HG03469 (cell line): ENCODE data around the gene TNFAIP6.

Experiments used
- ATAC-seq: cut with Tn5 transposase; IDR thresholded peaks from one replicate; pipeline ENCODE4 v1.9.1; 2021; ENCODE audit warnings: mild to moderate bottlenecking, moderate library complexity, moderate number of reproducible peaks; ENCODE audit not compliant: unreplicated experiment

Gene TNFAIP6

GRCh38 chr2:151359768-151360461 is 2.5 kb downstream of the TNFAIP6 start:
- ATAC-seq: no peak

DNA sequence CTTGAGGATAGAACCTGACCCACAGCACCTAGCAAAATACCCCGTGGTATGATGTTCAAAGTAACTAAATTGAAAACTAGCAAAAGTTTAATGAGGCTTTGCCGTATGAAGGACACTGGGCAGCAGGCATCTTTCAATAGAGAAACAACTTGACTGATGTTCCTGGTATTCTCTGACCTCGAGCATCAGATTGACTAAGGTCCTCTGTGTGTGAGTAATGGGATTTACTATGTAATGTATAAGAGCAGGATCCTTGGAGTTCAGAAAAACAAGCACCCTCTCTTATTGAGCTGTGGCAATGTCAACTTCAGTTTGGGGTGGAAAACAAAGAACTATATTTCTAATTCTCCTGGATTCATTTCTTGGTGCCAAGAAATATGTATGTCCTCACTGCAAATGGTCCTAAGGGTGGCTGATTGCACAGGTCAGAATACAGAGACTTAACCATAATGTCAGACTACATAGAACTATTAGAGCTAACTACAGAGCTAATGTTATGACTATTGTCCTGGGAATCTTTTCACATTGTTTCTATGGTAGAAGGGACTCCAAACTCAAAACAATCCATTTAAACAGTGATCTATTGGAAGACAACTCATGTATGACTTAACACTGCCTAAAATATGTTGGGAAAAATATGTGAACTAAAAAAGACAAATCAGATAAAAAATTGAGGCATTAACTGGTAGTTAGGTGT is 4.4 kb downstream of the TNFAIP6 start:
- no peak for ATAC-seq

GRCh38 chr2:151363709-151364108 is 6.3 kb downstream of the TNFAIP6 start:
- peak; percentile 85 for ATAC-seq

DNA sequence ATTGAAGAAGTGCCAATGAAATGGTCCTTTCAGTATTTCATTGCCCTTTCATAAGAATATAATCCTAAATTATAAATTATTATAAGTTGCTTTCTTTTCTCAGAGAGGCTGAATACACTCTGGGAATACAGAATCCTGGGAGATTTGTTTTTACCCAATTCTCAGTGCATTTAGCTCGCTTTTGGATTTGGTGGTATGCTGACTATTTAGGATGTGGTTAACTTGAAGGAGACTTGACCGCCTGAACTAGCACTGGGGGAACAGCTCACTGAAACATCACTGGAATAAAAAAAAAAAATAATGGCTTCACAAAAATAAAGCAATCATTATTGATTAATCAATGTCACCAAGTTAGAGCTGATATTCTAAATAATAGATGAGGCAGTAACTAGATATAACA is 10.2 kb downstream of the TNFAIP6 start:
- ATAC-seq: no peak

DNA sequence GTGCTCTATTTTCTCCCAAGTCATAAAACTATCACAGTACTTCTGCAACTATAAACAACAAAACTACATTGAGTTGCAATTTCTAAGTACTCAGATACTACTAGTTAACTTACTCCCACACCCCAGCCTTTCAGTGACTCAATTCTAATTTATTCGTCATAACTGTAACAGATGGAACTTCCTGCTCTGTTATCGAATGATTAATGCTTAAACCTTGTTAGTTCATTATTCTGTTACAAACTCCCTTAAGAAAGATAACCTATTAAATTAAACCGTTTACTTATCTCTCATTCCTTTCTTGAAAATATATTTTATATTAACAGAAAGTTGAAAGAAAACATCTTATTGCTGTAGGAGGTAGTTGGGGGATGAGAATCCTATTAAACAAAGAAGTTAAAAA is 17.0 kb downstream of the TNFAIP6 start:
- peak; percentile 98 for ATAC-seq

- no peak for ATAC-seq
These were observed 21.8 kb downstream of the TNFAIP6 start for GRCh38 chr2:151379169-151379568.

DNA sequence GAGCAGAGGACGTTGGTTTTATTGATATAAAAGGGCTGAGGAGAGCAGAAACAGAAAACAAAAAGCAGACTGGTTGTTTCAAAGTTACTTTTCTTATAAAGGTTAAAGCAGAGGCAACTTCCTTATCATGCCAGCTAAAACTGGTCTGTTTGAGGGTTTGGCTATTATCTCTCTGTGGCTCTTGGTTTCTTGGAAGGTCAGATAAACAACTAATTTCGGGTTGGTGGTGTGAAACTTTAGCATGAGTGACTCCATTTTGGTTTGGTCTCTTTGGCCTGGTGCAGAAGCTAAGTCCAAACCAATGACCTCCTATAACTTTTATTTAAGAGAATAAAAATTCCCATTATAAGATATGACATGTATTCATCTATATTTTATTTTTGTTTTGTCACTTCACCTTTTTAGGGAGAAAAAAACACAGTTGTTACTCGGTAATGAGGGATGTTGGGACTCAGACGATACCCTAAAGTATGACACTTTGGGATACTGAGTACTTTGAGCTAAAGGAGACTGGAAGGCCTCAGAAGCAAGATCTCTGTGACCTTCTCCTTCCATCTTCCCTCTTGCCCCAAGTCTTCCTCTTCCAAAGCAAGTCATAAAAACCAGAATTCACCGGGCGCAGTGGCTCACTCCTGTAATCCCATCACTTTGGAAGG is 23.3 kb downstream of the TNFAIP6 start:
- ATAC-seq: no peak

- ATAC-seq: no peak
These were observed 23.9 kb downstream of the TNFAIP6 start for GRCh38 chr2:151381266-151381665.

GRCh38 chr2:151388011-151388410 is 30.6 kb downstream of the TNFAIP6 start:
- ATAC-seq: no peak

DNA sequence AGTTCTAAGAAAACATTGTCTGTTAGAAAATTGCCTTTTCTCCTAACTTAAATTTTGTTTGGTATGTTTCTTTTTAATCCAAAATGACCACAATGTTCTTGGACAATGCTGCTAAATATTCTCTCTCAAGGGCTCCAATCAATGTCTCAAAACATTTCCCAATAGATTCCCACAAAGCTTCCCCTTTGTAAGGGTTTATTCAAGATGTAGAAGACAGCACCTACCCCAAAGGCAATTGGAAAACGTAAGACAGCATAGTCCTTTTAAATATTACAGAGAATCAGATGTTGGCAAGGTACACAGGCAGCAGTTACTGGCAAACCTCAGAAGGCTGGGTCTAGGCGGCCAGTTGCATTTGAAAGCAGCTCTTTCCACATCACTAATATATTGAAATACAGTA is 34.0 kb downstream of the TNFAIP6 start:
- ATAC-seq: no peak

GRCh38 chr2:151394509-151394908 is 37.1 kb downstream of the TNFAIP6 start:
- no peak for ATAC-seq

GRCh38 chr2:151395509-151396374 is 38.4 kb downstream of the TNFAIP6 start:
- ATAC-seq: no peak

GRCh38 chr2:151399981-151400380 is 42.6 kb downstream of the TNFAIP6 start:
- no peak for ATAC-seq

DNA sequence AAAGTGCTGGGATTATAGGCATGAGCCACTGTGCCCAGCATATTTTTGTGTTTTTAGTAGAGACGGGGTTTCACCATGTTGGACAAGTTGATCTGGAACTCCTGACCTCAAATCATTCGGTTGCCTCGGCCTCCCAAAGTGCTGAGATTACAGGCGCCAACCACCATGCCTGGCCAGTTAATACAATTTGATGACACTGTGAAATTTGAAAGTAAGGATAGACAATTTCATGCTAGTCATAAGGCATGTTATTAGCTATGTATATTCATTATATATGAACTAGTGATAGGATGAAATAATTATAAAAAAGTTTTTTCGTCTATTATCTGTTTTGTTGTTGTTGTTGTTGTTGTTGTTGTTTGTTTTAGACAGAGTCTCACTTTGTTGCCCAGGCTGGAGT is 43.8 kb downstream of the TNFAIP6 start:
- ATAC-seq: no peak

DNA sequence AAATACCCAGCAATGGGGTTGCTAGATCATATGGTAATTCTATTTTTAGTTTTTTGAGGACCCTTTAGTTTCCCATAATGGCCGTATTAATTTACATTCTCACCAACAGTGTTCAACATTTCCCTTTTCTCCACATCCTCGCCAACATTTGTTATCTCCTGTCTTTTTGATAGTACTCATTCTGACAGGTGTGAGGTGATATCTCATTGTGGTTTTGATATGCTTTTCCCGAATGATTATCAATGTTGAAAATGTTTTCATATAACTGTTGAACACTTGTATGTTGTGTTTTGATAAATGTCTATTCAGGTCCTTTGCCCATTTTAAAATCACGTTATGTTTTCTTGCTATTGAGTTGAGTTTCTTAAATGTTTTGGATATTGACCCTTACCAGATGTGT is 46.5 kb downstream of the TNFAIP6 start:
- ATAC-seq: no peak

GRCh38 chr2:151405376-151405775 is 48.0 kb downstream of the TNFAIP6 start:
- no peak for ATAC-seq

- ATAC-seq: no peak
These were observed 49.9 kb downstream of the TNFAIP6 start for GRCh38 chr2:151407281-151407680.

DNA sequence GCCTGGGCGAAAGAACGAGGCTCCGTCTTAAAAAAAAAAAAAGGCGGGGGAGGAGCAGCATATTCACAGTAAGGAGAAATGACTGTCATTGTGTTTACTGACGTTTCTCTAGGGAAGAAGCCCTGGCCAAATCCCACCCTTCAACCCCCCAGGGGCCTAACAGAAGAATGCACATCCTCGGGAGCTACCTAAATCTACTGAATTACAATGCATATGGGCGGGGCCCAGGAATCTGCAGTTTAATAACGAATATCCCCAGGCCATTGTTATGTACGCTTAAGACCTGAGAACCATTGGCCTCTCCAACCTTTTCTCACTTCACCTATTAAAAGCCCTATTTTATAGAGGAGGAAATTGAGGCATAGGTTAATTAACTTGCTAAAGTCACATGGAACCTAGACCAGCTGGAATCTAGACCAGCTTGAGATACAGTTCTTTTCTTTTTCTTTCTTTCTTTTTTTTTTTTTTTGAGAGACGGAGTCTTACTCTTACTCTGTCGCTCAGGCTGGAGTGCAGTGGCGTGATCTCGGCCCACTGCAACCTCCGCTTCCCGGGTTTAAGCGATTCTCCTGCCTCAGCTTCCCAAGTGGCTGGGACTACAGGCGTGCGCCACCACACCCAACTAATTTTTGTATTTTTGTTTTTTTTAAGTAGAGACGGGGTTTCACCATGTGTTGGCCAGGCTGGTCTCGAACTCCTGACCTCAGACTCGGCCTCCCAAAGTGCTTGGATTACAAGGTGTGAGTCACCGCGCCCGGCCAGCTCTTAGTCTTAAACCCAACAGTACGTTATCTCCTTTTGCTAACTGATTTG is 51.6 kb downstream of the TNFAIP6 start:
- ATAC-seq: no peak

DNA sequence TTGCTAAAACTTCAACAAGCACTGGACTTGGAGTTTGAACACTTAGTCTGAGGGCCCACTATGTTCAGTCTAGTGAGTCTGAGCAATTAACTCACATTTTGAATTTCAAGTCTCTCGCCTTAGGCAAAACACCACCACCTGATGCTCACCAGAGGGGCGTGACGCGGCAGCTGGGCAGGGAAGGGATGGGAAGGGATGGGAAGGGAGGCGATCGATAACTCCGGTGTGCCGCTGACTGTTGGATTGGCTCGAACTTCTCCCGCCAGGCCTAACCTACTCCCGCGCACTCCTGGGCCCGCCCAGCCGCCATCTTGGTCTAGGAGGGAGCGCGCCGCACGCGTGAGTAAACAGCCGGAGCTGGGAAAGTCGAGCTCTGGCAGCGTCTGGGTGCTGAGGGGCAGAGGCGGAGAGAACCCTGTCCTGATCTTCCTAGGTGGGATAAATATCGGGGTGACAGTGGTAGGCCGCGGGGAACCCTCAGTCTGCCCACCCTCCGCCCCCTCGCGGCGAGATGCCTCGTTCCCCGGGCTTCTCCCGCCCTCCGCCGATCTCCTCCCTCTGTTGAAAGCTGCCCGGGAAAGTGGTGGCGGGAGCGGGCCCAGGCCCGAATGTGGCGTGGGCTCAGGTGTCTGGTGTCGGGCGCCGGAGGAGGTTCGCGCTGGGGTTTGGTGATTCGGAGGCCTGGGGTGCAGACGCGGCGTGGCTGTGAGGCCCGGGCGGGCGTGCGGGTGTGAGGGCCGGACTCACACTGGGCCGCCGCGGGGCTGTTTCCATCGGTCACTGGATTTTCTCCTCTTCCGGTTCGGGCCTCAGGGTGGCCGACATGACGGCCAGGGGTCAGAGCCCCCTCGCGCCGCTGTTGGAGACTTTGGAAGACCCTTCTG is 52.5 kb downstream of the TNFAIP6 start, which contains the start of gene RIF1:
RIF1 (plus strand) TSS at position 302 of the 884 bp plus-strand sequence; CDS start at position 824, 522 bp downstream.
- ATAC-seq: peak; percentile 84
